SU-DHL-6 (cell line): ENCODE results near the gene RASIP1.

Source experiments
- CTCF ChIP-seq: fragments of 200-600 bp; sonication (generic); IDR thresholded peaks from one replicate; pipeline ENCODE4 v1.5.1; 2017; ENCODE audit warnings: antibody characterized with exemption, mild to moderate bottlenecking, low read length, moderate library complexity; ENCODE audit not compliant: insufficient read depth, poor library complexity, severe bottlenecking
- EZH2phosphoT487 ChIP-seq: fragments of 200-600 bp; sonication (generic), shearing (Covaris generic); conservative IDR thresholded peaks from 2 replicates; pipeline ENCODE4 v1.6.1; 2018; ENCODE audit warnings: mild to moderate bottlenecking, antibody characterized with exemption, low read length, moderate library complexity, mixed read lengths

- TF ChIP-seq CTCF (no peak), EZH2phosphoT487 (no peak)
Observed at GRCh38 chr19:48719263-48720171, 20.9 kb downstream of the RASIP1 start, which contains the start of gene MAMSTR.
